ACC112 (cell line): ENCODE results near the gene ASCC3.

Source experiments
- H2AFZ ChIP-seq: fragments of 200-600 bp; sonication (generic); one replicate; pipeline ENCODE4 v1.6.0; 2017; ENCODE audit warnings: antibody characterized with exemption, low read length; ENCODE audit not compliant: unreplicated experiment
- H3K27ac ChIP-seq: fragments of 200-600 bp; sonication (generic); 2 replicates; pipeline ENCODE4 v1.5.1; 2014; ENCODE audit warnings: low read depth, mild to moderate bottlenecking, antibody characterized with exemption, low read length, moderate library complexity
- H3K27me3 ChIP-seq: fragments of 200-600 bp; sonication (generic); 2 replicates; pipeline ENCODE4 v1.6.1; 2014; ENCODE audit warnings: mild to moderate bottlenecking, antibody characterized with exemption, low read length, moderate library complexity, mixed read lengths; ENCODE audit not compliant: insufficient read depth
- H3K36me3 ChIP-seq: fragments of 200-600 bp; sonication (generic); 2 replicates; pipeline ENCODE4 v1.6.1; 2016; ENCODE audit warnings: mild to moderate bottlenecking, antibody characterized with exemption, low read length, moderate library complexity, mixed read lengths; ENCODE audit not compliant: insufficient read depth
- H3K4me1 ChIP-seq: fragments of 200-600 bp; sonication (generic); one replicate; pipeline ENCODE4 v1.6.1; 2016; ENCODE audit warnings: low read length, mixed read lengths; ENCODE audit not compliant: insufficient read depth, unreplicated experiment, control insufficient read depth
- H3K4me3 ChIP-seq: fragments of 200-600 bp; sonication (generic); 2 replicates; pipeline ENCODE4 v1.5.1; 2014; ENCODE audit warnings: mild to moderate bottlenecking, low read depth, low read length
- H3K79me2 ChIP-seq: fragments of 200-600 bp; sonication (generic); one replicate; pipeline ENCODE4 v1.6.0; 2016; ENCODE audit warnings: low read length; ENCODE audit not compliant: control insufficient read depth, unreplicated experiment, insufficient read depth

The ASCC3 gene

DNA sequence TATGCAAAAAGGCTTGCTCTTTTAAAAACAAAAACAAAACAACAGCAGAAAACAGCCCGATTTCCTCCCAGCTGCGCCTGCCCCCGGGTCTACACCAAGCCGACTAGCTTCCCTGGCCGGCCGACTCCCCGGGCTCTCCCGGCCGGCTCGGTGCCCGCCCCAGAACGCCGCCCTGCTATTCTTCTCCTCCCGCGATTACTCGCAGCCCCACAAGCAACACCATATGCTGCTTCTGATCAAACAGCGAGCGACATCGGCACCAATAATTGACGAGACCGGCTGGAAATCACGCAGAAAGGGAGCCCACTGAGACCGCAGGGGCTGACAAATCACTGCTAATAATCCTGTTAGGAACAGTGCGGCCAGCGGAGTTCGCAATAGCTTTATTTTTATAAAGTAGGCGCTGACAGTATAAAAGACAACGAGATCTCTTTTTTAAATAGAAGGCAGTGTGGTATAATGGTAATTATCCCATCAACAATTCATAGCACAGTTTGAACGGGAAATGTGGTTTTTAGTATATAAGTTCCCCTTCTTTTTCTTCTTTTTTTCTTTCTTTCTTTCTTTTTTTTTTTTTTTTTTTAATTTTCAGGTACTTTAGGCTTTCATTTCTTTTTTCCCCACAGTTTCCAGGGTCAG is 419.7 kb downstream of the ASCC3 start:
- H3K36me3 ChIP-seq = no peaks in the 10 kb centered on the region
- peaks cover 100% of the 10 kb centered on the region for H3K27me3 ChIP-seq
- H3K4me1 ChIP-seq = no peaks in the 10 kb centered on the region
- no peaks in the 10 kb centered on the region for H3K79me2 ChIP-seq
- H2AFZ ChIP-seq = peak overlapping the region; percentile 51
- no peak overlapping the region for H3K27ac ChIP-seq
- H3K4me3 ChIP-seq = peak overlapping the region; percentile 62

GRCh38 chr6:100460650-100461204 is 420.4 kb downstream of the ASCC3 start:
- Histone ChIP-seq H3K27me3 (peaks cover 100% of the 10 kb centered on the region), H3K79me2 (no peaks in the 10 kb centered on the region), H3K36me3 (no peaks in the 10 kb centered on the region), H3K27ac (no peak overlapping the region), H3K4me3 (peak overlapping the region; percentile 62), H3K4me1 (no peaks in the 10 kb centered on the region), H2AFZ (peak overlapping the region; percentile 51)

GRCh38 chr6:100459592-100460184 is 421.4 kb downstream of the ASCC3 start:
- Histone ChIP-seq H2AFZ (no peak overlapping the region), H3K27me3 (peaks cover 100% of the 10 kb centered on the region), H3K79me2 (no peaks in the 10 kb centered on the region), H3K27ac (no peak overlapping the region), H3K4me1 (no peaks in the 10 kb centered on the region), H3K4me3 (no peak overlapping the region), H3K36me3 (no peaks in the 10 kb centered on the region)

GRCh38 chr6:100458841-100459591 is 422.1 kb downstream of the ASCC3 start:
- Histone ChIP-seq H3K4me1 (no peaks in the 10 kb centered on the region), H3K27me3 (peaks cover 100% of the 10 kb centered on the region)

More at GRCh38 chr6:100458841-100459591, 422.1 kb downstream of the ASCC3 start:
- Histone ChIP-seq H3K27ac (no peak overlapping the region), H3K4me3 (no peak overlapping the region), H3K36me3 (no peaks in the 10 kb centered on the region), H2AFZ (no peak overlapping the region), H3K79me2 (no peaks in the 10 kb centered on the region)
